Vagina (tissue), 2 donors: ENCODE results near the gene PEMT. TPM values are rescaled to one million over a fixed set of nuclear protein-coding genes. Genes with fewer than 3 reads are reported as not detected.

ENCODE experiments used
- DNase-seq, 2 donors: peaks; one replicate each; pipeline ENCODE4 v3.0.0-alpha.2; 2017; ENCODE audit errors: extremely low spot score in 2 of 2
- H3K27ac ChIP-seq: fragments of 200-600 bp; sonication (generic); one replicate; pipeline ENCODE4 v1.5.1; 2019
- H3K27me3 ChIP-seq: fragments of 200-600 bp; sonication (generic); one replicate; pipeline ENCODE4 v1.5.1; 2019
- H3K36me3 ChIP-seq, 2 donors: fragments of 200-600 bp; sonication (generic); one replicate each; pipeline ENCODE4 v1.5.1; 2017 to 2019
- H3K4me1 ChIP-seq: fragments of 200-600 bp; sonication (generic); one replicate; pipeline ENCODE4 v1.5.1; 2019
- H3K4me3 ChIP-seq, 2 donors: fragments of 200-600 bp; sonication (generic); 1 replicate in 1 of 2; 2 replicates in 1 of 2; pipeline ENCODE4 v1.5.1; 2016 to 2019
- H3K9me3 ChIP-seq: fragments of 200-600 bp; sonication (generic); one replicate; pipeline ENCODE4 v1.5.1; 2019
- CTCF ChIP-seq, 3 experiments: fragments of 450-650 bp in 2 of 3; fragments of 200-600 bp in 1 of 3; sonication (generic) in 1 of 3; IDR thresholded peaks; one replicate each; pipeline ENCODE4 v1.5.1; 2017 to 2019; ENCODE audit warnings: antibody characterized with exemption in 3 of 3, mild to moderate bottlenecking in 2 of 3, moderate library complexity in 2 of 3
- POLR2A ChIP-seq, 2 donors: fragments of 450-650 bp; IDR thresholded peaks; one replicate each; pipeline ENCODE4 v1.6.1; 2017; ENCODE audit warnings: antibody characterized with exemption in 2 of 2, mild to moderate bottlenecking in 2 of 2, moderate library complexity in 2 of 2
- POLR2AphosphoS5 ChIP-seq, 2 donors: sonication (generic); formaldehyde crosslinking; IDR thresholded peaks; one replicate each; pipeline ENCODE4 v1.9.0; 2017; ENCODE audit warnings: antibody characterized with exemption in 2 of 2, mild to moderate bottlenecking in 2 of 2, low read depth in 1 of 2; ENCODE audit not compliant: insufficient read depth in 1 of 2
- intact Hi-C: fragments of 100-400 bp; cut with DNase I; formaldehyde crosslinking; loops from one replicate; pipeline ENCODE4 v1.15.1; 2023
- total RNA-seq: library from RNA; depleted of rRNA; stranded (reverse); fragments of >200 nt; gene quantifications from one replicate; pipeline ENCODE4 v1.2.3, GENCODE V29; 2016

PEMT gene
- total RNA-seq, 1 donor from 2014 or later: 37.3 TPM

DNA sequence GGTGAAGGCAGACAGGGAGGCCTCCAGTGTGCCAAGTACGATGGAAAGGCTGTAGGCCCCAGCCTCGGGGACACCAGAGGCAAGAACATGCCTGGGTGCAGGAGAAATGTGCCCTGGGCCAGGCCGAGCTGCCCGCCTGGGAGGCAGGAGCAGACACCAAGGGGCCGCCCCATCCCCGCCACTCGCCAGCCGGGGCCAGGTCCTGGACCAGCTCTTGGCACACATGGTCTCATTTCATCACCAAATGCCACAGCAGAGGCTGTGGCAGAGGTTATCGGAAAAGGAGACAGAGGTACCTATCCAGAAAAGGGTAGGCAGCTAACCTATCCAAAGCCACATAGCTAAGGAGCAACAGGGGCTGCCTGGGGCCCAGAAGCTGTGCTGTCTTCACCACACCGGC, 31.3 kb downstream of the PEMT start:
- no peaks in the 10 kb centered on the region for H3K27me3 ChIP-seq
- no peak for TF ChIP-seq POLR2AphosphoS5 (IDR thresholded peaks at IDR 0.05; ENCODE audit: insufficient read depth in 1 of 2, low read depth in 1 of 2)
- no peak for TF ChIP-seq POLR2A (IDR thresholded peaks at IDR 0.05)
- TF ChIP-seq CTCF (IDR thresholded peaks at IDR 0.05): no peak
- peaks cover 1% of the 10 kb centered on the region for H3K4me1 ChIP-seq
- H3K27ac ChIP-seq: no peak overlapping the region
- no peak overlapping the region for H3K4me3 ChIP-seq
- H3K9me3 ChIP-seq: no peaks in the 10 kb centered on the region
- H3K36me3 ChIP-seq: no peaks in the 10 kb centered on the region
- no peak for DNase-seq
- intact Hi-C loops: no loop called here

- Histone ChIP-seq H3K4me3 (no peak overlapping the region), H3K4me1 (no peaks in the 10 kb centered on the region), H3K9me3 (no peaks in the 10 kb centered on the region), H3K27me3 (no peaks in the 10 kb centered on the region), H3K36me3 (no peaks in the 10 kb centered on the region), H3K27ac (no peak overlapping the region)
- intact Hi-C loops: no loop called here
- no peak for TF ChIP-seq POLR2AphosphoS5 (IDR thresholded peaks at IDR 0.05; ENCODE audit: insufficient read depth in 1 of 2, low read depth in 1 of 2)
- no peak for TF ChIP-seq CTCF (IDR thresholded peaks at IDR 0.05)
- TF ChIP-seq POLR2A (IDR thresholded peaks at IDR 0.05): no peak
- DNase-seq: no peak
Measured at GRCh38 chr17:17559164-17559563, 32.3 kb downstream of the PEMT start.

- intact Hi-C loops: no loop called here
Measured at GRCh38 chr17:17558431-17558830, 33.1 kb downstream of the PEMT start.

GRCh38 chr17:17557796-17558195, 33.7 kb downstream of the PEMT start:
- Histone ChIP-seq H3K9me3 (no peaks in the 10 kb centered on the region), H3K27me3 (no peaks in the 10 kb centered on the region), H3K4me1 (no peaks in the 10 kb centered on the region), H3K36me3 (no peaks in the 10 kb centered on the region), H3K27ac (no peak overlapping the region), H3K4me3 (no peak overlapping the region)
- intact Hi-C loops: no loop called here
- TF ChIP-seq POLR2AphosphoS5 (IDR thresholded peaks at IDR 0.05; ENCODE audit: insufficient read depth in 1 of 2, low read depth in 1 of 2) (no peak), CTCF (IDR thresholded peaks at IDR 0.05) (no peak), POLR2A (IDR thresholded peaks at IDR 0.05) (no peak)
- no peak for DNase-seq

More at GRCh38 chr17:17558431-17558830, 33.1 kb downstream of the PEMT start:
- DNase-seq: no peak
- Histone ChIP-seq H3K36me3 (no peaks in the 10 kb centered on the region), H3K4me1 (no peaks in the 10 kb centered on the region), H3K4me3 (no peak overlapping the region), H3K27me3 (no peaks in the 10 kb centered on the region), H3K27ac (no peak overlapping the region), H3K9me3 (no peaks in the 10 kb centered on the region)
- TF ChIP-seq POLR2AphosphoS5 (IDR thresholded peaks at IDR 0.05; ENCODE audit: insufficient read depth in 1 of 2, low read depth in 1 of 2) (no peak), CTCF (IDR thresholded peaks at IDR 0.05) (no peak), POLR2A (IDR thresholded peaks at IDR 0.05) (no peak)

- Histone ChIP-seq H3K27ac (no peak overlapping the region), H3K9me3 (no peaks in the 10 kb centered on the region), H3K4me1 (peaks cover 2% of the 10 kb centered on the region), H3K36me3 (no peaks in the 10 kb centered on the region), H3K4me3 (no peak overlapping the region), H3K27me3 (no peaks in the 10 kb centered on the region)
- TF ChIP-seq POLR2A (IDR thresholded peaks at IDR 0.05) (no peak), POLR2AphosphoS5 (IDR thresholded peaks at IDR 0.05; ENCODE audit: insufficient read depth in 1 of 2, low read depth in 1 of 2) (no peak), CTCF (IDR thresholded peaks at IDR 0.05) (no peak)
- intact Hi-C loops: no loop called here
- DNase-seq: no peak
Measured at GRCh38 chr17:17556671-17557070, 34.8 kb downstream of the PEMT start.
